Measurements from ENCODE around the gene CYP4A22. TPM values are rescaled to one million over a fixed set of nuclear protein-coding genes. Genes with fewer than 3 reads are reported as not detected.

The CYP4A22 gene
- total RNA-seq, 2 donors from 2014 or later: not detected

- Mint-ChIP-seq H3K27ac (no peak overlapping the region), H3K9me3 (no peaks in the 10 kb centered on the region), H3K36me3 (no peaks in the 10 kb centered on the region)
- DNase-seq (ENCODE audit: low spot score in 2 of 2) (no peak), ATAC-seq (no peak)
These were observed 43.4 kb downstream of the CYP4A22 start for GRCh38 chr1:47180603-47181094.

GRCh38 chr1:47181095-47181954, 44.1 kb downstream of the CYP4A22 start:
- H3K36me3 Mint-ChIP-seq: no peaks in the 10 kb centered on the region
- no peaks in the 10 kb centered on the region for H3K9me3 Mint-ChIP-seq
- DNase-seq (ENCODE audit: low spot score in 2 of 2) (no peak), ATAC-seq (no peak)
- no peak overlapping the region for H3K27ac Mint-ChIP-seq

GRCh38 chr1:47181955-47182675, 44.9 kb downstream of the CYP4A22 start:
- no peak for ATAC-seq
- Mint-ChIP-seq H3K36me3 (no peaks in the 10 kb centered on the region), H3K27ac (no peak overlapping the region)

GRCh38 chr1:47182676-47183235, 45.5 kb downstream of the CYP4A22 start:
- no peaks in the 10 kb centered on the region for H3K9me3 Mint-ChIP-seq
- no peak for ATAC-seq
- no peaks in the 10 kb centered on the region for H3K36me3 Mint-ChIP-seq
- H3K27ac Mint-ChIP-seq: no peak overlapping the region
- DNase-seq (ENCODE audit: low spot score in 2 of 2): no peak

More at GRCh38 chr1:47181955-47182675, 44.9 kb downstream of the CYP4A22 start:
- H3K9me3 Mint-ChIP-seq: no peaks in the 10 kb centered on the region
- no peak for DNase-seq (ENCODE audit: low spot score in 2 of 2)

GRCh38 chr1:47183308-47184089, 46.3 kb downstream of the CYP4A22 start:
- Mint-ChIP-seq H3K9me3 (no peaks in the 10 kb centered on the region), H3K36me3 (no peaks in the 10 kb centered on the region), H3K27ac (no peak overlapping the region)
- no peak for ATAC-seq
- no peak for DNase-seq (ENCODE audit: low spot score in 2 of 2)

GRCh38 chr1:47184090-47184821, 47.0 kb downstream of the CYP4A22 start:
- Mint-ChIP-seq H3K36me3 (no peaks in the 10 kb centered on the region), H3K27ac (no peak overlapping the region), H3K9me3 (no peaks in the 10 kb centered on the region)
- no peak for DNase-seq (ENCODE audit: low spot score in 2 of 2)
- no peak for ATAC-seq

- H3K27ac Mint-ChIP-seq: no peak overlapping the region
- ATAC-seq: no peak
- no peaks in the 10 kb centered on the region for H3K36me3 Mint-ChIP-seq
- no peak for DNase-seq (ENCODE audit: low spot score in 2 of 2)
- H3K9me3 Mint-ChIP-seq: no peaks in the 10 kb centered on the region
These were observed 47.8 kb downstream of the CYP4A22 start for GRCh38 chr1:47184822-47185677.

GRCh38 chr1:47186267-47187185, 49.3 kb downstream of the CYP4A22 start:
- Mint-ChIP-seq H3K9me3 (no peaks in the 10 kb centered on the region), H3K36me3 (no peaks in the 10 kb centered on the region), H3K27ac (no peak overlapping the region)
- DNase-seq (ENCODE audit: low spot score in 2 of 2) (no peak), ATAC-seq (no peak)

- Mint-ChIP-seq H3K36me3 (no peaks in the 10 kb centered on the region), H3K27ac (no peak overlapping the region), H3K9me3 (no peaks in the 10 kb centered on the region)
- DNase-seq (ENCODE audit: low spot score in 2 of 2) (no peak), ATAC-seq (no peak)
These were observed 50.1 kb downstream of the CYP4A22 start for GRCh38 chr1:47187231-47187925.

- Mint-ChIP-seq H3K9me3 (no peaks in the 10 kb centered on the region), H3K27ac (no peak overlapping the region), H3K36me3 (no peaks in the 10 kb centered on the region)
- peak in 1 of 2 donors; percentile 1 for DNase-seq (ENCODE audit: low spot score in 2 of 2)
- ATAC-seq: no peak
These were observed 50.6 kb downstream of the CYP4A22 start for GRCh38 chr1:47187926-47188250.

GRCh38 chr1:47188791-47189785, 51.8 kb downstream of the CYP4A22 start:
- DNase-seq (ENCODE audit: low spot score in 2 of 2) (peak in 1 of 2 donors; percentile 18), ATAC-seq (no peak)
- no peaks in the 10 kb centered on the region for H3K9me3 Mint-ChIP-seq
- H3K36me3 Mint-ChIP-seq: no peaks in the 10 kb centered on the region
- no peak overlapping the region for H3K27ac Mint-ChIP-seq

- Mint-ChIP-seq H3K9me3 (no peaks in the 10 kb centered on the region), H3K27ac (no peak within 1 kb of the TSS)
- ATAC-seq: no peak
These were observed 52.7 kb downstream of the CYP4A22 start, which contains the start of gene PDZK1IP1 for GRCh38 chr1:47189844-47190508. Gene PDZK1IP1, minus strand, starts transcription at chr1:47190036. Its CDS starts 104 bp downstream, at chr1:47189932.

More at GRCh38 chr1:47189844-47190508, 52.7 kb downstream of the CYP4A22 start, which contains the start of gene PDZK1IP1:
- no peaks in the 10 kb centered on the region for H3K36me3 Mint-ChIP-seq
- peak in 1 of 2 donors; percentile 38 for DNase-seq (ENCODE audit: low spot score in 2 of 2)

Measured in activated naive CD4-positive, alpha-beta T cell treated with anti-CD3 and anti-CD28 coated beads, Interleukin-2, amount 50 U/mL, for 72 hours (primary cell).